HFFc6 (cell line): ENCODE results near the gene GLRA1. TPM values are rescaled to one million over a fixed set of nuclear protein-coding genes. Genes with fewer than 3 reads are reported as not detected.

Experiments used
- DNase-seq: peaks from one replicate; pipeline ENCODE4 v3.0.0-alpha.2; 2018
- H3K27ac Mint-ChIP-seq: 2 replicates; pipeline ENCODE4 v1.8.0; 2020; ENCODE audit warnings: mild to moderate bottlenecking, mixed read lengths
- H3K27me3 Mint-ChIP-seq: 2 replicates; pipeline ENCODE4 v1.8.0; 2021; ENCODE audit warnings: mild to moderate bottlenecking, moderate library complexity, mixed read lengths; ENCODE audit not compliant: insufficient read depth
- H3K36me3 Mint-ChIP-seq: 2 replicates; pipeline ENCODE4 v1.8.0; 2021; ENCODE audit warnings: low read depth, mixed read lengths
- H3K4me1 Mint-ChIP-seq: 2 replicates; pipeline ENCODE4 v1.8.0; 2020; ENCODE audit warnings: low read depth, mixed read lengths
- H3K4me3 Mint-ChIP-seq: 2 replicates; pipeline ENCODE4 v1.8.0; 2020; ENCODE audit warnings: mild to moderate bottlenecking, moderate library complexity, mixed read lengths
- H3K9me3 Mint-ChIP-seq: 2 replicates; pipeline ENCODE4 v1.8.0; 2020; ENCODE audit warnings: mild to moderate bottlenecking, mixed read lengths
- CTCF ChIP-seq: fragments of 200-600 bp; sonication (generic); IDR thresholded peaks from 2 replicates; pipeline ENCODE4 v1.5.0; 2021; ENCODE audit warnings: antibody characterized with exemption, mild to moderate bottlenecking
- total RNA-seq, 6 experiments: library from RNA; stranded (reverse); fragmentation: NEBNext Ultra II Directional; extraction: Animal tissue kit (Norgen Biotek cat#: 25700); gene quantifications; 2 replicates in 1 of 6; 3 replicates in 5 of 6; pipeline ENCODE4 v1.2.3, GENCODE V29; 2021

Gene GLRA1
- total RNA-seq, 6 experiments from 2014 or later: not detected

- H3K27me3 Mint-ChIP-seq: no peaks in the 10 kb centered on the region; the same call in 1 of the 2 replicates
- peaks cover 3% of the 10 kb centered on the region; the same call in 1 of the 2 replicates for H3K9me3 Mint-ChIP-seq
- H3K36me3 Mint-ChIP-seq: no peaks in the 10 kb centered on the region
- H3K4me3 Mint-ChIP-seq: no peak overlapping the region
- no peak overlapping the region for H3K27ac Mint-ChIP-seq
- TF ChIP-seq CTCF: no peak
- no peaks in the 10 kb centered on the region for H3K4me1 Mint-ChIP-seq
- DNase-seq: no peak
These were observed 36.9 kb upstream of the GLRA1 start for GRCh38 chr5:151961557-151961956.

GRCh38 chr5:151958111-151958510, 33.5 kb upstream of the GLRA1 start:
- TF ChIP-seq CTCF: no peak
- Mint-ChIP-seq H3K36me3 (no peaks in the 10 kb centered on the region), H3K9me3 (no peaks in the 10 kb centered on the region), H3K4me3 (no peak overlapping the region), H3K4me1 (no peaks in the 10 kb centered on the region), H3K27me3 (no peaks in the 10 kb centered on the region; the same call in 1 of the 2 replicates), H3K27ac (no peak overlapping the region)
- no peak for DNase-seq

DNA sequence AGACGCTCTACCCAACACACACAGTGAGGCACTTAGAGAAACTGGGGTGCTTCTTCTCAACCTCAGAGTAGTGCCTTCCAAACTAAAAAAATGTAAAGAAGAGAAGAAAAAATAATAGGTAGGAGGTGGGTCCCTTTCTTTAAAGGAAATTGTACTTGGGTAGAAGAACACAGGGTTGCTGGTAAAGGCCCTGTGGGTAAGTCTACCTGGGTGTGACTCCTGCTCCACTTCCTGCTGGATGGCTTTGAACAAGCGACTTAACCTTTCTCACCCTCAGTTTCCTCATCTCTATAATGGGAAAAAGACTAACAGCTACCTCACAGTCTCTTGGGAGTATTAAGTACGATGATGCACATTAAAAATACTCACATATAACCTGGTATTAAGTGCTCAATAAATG, 32.1 kb upstream of the GLRA1 start:
- TF ChIP-seq CTCF: no peak
- H3K36me3 Mint-ChIP-seq: no peaks in the 10 kb centered on the region
- H3K9me3 Mint-ChIP-seq: no peaks in the 10 kb centered on the region
- no peak overlapping the region for H3K27ac Mint-ChIP-seq
- no peak overlapping the region for H3K4me3 Mint-ChIP-seq
- no peak for DNase-seq
- no peaks in the 10 kb centered on the region for H3K4me1 Mint-ChIP-seq
- no peaks in the 10 kb centered on the region; the same call in 1 of the 2 replicates for H3K27me3 Mint-ChIP-seq

GRCh38 chr5:151954255-151954654, 29.6 kb upstream of the GLRA1 start:
- H3K27ac Mint-ChIP-seq: no peak overlapping the region
- no peak for DNase-seq
- TF ChIP-seq CTCF: no peak
- no peak overlapping the region for H3K4me3 Mint-ChIP-seq
- H3K27me3 Mint-ChIP-seq: no peaks in the 10 kb centered on the region
- no peaks in the 10 kb centered on the region for H3K4me1 Mint-ChIP-seq
- H3K9me3 Mint-ChIP-seq: no peaks in the 10 kb centered on the region
- no peaks in the 10 kb centered on the region for H3K36me3 Mint-ChIP-seq

- H3K36me3 Mint-ChIP-seq: no peaks in the 10 kb centered on the region
- H3K9me3 Mint-ChIP-seq: no peaks in the 10 kb centered on the region
- DNase-seq: no peak
- no peak overlapping the region for H3K4me3 Mint-ChIP-seq
- TF ChIP-seq CTCF: no peak
- H3K4me1 Mint-ChIP-seq: no peaks in the 10 kb centered on the region
- no peaks in the 10 kb centered on the region; the same call in 1 of the 2 replicates for H3K27me3 Mint-ChIP-seq
- no peak overlapping the region for H3K27ac Mint-ChIP-seq
These were observed 29.2 kb upstream of the GLRA1 start for GRCh38 chr5:151953833-151954232.

DNA sequence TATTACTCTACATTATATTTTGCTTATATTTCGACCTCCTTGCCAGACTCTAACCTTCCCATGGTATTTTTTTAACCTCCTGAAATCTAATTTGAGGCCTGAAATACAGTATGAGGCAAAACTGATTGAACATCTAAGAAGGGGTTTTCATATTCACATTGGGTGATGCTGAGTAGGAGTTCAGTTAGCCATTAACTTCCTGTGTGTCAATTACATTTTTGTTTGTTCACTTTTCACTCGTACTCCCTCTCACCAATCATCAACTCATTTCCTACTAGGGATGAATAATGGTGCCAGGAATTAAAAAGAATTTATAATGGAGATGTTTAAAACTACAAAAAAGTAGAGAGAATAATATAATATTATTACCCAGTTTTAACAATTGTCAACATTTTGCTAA, 27.6 kb upstream of the GLRA1 start:
- Mint-ChIP-seq H3K4me1 (no peaks in the 10 kb centered on the region), H3K27me3 (no peaks in the 10 kb centered on the region; the same call in 1 of the 2 replicates), H3K36me3 (no peaks in the 10 kb centered on the region), H3K4me3 (no peak overlapping the region), H3K9me3 (no peaks in the 10 kb centered on the region), H3K27ac (no peak overlapping the region)
- no peak for DNase-seq
- no peak for TF ChIP-seq CTCF
